PC-3 (cell line): ENCODE measurements around the gene ARMH4.

Source experiments
- EZH2 ChIP-seq: fragments of 300-600 bp; sonication (generic); IDR thresholded peaks from one replicate; pipeline ENCODE4 v1.6.1; 2017; ENCODE audit warnings: antibody characterized with exemption, mild to moderate bottlenecking, low read length; ENCODE audit not compliant: unreplicated experiment
- TF ChIP-seq, protein P1 (sequence below): fragments of 300-600 bp; sonication (generic); conservative IDR thresholded peaks from 2 replicates; pipeline ENCODE4 v1.5.1; 2017; ENCODE audit warnings: antibody characterized with exemption, low read depth, mild to moderate bottlenecking, low read length

DNA sequence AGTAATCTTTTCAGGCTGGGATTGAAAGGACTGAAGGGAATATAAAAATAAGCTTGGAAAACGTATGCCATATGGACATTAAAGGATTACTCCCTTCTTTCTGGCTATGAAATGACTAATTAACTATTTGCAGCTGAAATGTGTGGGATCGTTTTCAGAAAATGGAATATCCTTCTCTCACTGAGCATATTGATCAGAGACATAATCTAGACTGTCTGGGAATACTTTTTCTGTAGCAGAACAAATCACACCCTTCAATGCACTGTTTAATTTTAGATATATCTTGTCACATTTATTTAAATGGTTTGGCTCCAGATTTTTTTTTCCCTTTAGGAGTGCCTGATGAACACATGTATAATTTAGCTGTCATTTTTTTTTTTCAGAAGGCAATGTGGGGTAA is 37.2 kb upstream of the ARMH4 start:
- TF ChIP-seq, protein P1, sequence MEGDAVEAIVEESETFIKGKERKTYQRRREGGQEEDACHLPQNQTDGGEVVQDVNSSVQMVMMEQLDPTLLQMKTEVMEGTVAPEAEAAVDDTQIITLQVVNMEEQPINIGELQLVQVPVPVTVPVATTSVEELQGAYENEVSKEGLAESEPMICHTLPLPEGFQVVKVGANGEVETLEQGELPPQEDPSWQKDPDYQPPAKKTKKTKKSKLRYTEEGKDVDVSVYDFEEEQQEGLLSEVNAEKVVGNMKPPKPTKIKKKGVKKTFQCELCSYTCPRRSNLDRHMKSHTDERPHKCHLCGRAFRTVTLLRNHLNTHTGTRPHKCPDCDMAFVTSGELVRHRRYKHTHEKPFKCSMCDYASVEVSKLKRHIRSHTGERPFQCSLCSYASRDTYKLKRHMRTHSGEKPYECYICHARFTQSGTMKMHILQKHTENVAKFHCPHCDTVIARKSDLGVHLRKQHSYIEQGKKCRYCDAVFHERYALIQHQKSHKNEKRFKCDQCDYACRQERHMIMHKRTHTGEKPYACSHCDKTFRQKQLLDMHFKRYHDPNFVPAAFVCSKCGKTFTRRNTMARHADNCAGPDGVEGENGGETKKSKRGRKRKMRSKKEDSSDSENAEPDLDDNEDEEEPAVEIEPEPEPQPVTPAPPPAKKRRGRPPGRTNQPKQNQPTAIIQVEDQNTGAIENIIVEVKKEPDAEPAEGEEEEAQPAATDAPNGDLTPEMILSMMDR = no peak
- TF ChIP-seq EZH2 = no peak
